GM19043 (cell line): ENCODE measurements around the gene EDC4.

Experiments
- ATAC-seq: cut with Tn5 transposase; IDR thresholded peaks from one replicate; pipeline ENCODE4 v1.9.1; 2021; ENCODE audit warnings: low read depth; ENCODE audit not compliant: unreplicated experiment

Gene EDC4

DNA sequence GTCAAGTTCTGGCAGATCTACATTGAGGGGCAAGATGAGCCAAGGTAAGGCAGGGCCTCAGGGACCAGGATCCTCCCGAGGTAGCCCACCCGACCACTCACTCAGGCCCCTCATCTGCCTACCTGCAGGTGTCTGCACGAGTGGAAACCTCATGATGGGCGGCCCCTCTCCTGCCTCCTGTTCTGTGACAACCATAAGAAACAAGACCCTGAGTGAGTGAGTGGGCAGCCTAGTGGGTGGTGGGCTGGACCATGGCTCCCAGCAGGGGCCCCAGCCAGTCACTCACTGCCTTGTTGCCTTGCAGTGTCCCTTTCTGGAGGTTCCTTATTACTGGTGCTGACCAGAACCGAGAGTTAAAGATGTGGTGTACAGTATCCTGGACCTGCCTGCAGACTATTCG lies 5.4 kb downstream of the EDC4 start:
- no peak for ATAC-seq

DNA sequence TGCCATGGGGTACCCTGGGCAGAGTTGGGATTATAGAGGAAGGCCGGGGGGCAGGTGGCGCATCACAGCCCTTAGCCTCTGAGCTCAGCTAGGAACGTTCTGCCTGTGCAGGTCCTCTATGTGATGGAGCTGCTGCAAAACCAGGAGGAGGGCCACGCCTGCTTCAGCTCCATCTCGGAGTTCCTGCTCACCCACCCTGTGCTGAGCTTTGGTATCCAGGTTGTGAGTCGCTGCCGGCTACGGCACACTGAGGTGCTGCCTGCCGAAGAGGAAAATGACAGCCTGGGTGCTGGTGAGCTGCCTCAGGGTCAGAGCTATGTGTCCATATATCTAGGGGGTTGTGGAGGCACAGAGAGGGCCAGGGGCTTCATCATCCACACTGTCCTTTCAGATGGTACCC lies 6.0 kb downstream of the EDC4 start:
- ATAC-seq, result no peak

DNA sequence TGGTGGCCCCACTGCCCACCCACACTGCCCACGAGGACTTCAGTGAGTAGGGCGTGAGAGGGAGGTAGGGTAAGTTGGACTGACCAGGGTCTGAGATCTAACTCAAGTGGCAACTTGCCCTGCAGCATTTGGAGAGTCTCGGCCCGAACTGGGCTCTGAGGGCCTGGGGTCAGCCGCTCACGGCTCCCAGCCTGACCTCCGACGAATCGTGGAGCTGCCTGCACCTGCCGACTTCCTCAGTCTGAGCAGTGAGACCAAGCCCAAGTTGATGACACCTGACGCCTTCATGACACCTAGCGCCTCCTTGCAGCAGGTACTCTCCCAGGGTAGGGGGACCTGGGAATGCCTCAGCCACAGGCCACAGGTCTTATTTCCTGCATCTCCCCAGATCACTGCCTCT lies 6.6 kb downstream of the EDC4 start:
- ATAC-seq, result no peak

DNA sequence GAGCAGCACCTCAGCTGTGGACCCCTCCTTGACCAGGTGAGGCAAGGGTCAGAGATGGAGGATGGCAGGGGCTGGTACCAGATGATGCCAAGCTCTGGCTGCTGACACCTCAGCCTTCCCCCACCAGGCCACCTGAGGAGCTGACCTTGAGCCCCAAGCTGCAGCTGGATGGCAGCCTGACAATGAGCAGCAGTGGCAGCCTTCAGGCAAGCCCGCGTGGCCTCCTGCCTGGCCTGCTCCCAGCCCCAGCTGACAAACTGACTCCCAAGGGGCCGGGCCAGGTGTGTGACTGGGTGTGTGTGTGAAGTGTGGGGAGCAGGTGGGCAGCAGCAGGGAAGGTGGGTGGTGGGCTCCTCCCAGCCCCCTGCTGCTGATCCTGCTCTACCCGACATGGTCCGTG lies 7.1 kb downstream of the EDC4 start:
- no peak for ATAC-seq

DNA sequence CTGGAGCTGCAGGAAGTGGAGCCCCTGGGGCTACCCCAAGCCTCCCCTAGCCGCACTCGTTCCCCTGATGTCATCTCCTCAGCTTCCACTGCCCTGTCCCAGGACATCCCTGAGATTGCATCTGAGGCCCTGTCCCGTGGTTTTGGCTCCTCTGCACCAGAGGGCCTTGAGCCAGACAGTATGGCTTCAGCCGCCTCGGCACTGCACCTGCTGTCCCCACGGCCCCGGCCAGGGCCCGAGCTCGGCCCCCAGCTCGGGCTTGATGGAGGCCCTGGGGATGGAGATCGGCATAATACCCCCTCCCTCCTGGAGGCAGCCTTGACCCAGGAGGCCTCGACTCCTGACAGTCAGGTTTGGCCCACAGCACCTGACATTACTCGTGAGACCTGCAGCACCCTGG lies 7.7 kb downstream of the EDC4 start:
- ATAC-seq, result no peak

DNA sequence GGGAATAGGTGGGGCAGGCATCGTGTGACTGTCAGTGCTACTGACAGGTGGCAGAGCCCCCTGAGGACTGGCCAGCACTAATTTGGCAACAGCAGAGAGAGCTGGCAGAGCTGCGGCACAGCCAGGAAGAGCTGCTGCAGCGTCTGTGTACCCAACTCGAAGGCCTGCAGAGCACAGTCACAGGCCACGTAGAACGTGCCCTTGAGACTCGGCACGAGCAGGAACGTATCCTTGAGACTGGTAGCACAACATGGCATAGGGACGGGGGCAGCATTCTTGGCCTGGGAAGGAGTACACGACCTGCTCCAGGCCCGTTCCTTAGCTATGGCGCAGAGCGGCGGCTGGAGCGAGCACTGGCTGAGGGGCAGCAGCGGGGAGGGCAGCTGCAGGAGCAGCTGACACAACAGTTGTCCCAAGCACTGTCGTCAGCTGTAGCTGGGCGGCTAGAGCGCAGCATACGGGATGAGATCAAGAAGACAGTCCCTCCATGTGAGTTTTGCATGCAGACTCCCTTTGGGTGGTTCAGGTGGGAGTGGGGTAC lies 8.8 kb downstream of the EDC4 start:
- no peak for ATAC-seq

DNA sequence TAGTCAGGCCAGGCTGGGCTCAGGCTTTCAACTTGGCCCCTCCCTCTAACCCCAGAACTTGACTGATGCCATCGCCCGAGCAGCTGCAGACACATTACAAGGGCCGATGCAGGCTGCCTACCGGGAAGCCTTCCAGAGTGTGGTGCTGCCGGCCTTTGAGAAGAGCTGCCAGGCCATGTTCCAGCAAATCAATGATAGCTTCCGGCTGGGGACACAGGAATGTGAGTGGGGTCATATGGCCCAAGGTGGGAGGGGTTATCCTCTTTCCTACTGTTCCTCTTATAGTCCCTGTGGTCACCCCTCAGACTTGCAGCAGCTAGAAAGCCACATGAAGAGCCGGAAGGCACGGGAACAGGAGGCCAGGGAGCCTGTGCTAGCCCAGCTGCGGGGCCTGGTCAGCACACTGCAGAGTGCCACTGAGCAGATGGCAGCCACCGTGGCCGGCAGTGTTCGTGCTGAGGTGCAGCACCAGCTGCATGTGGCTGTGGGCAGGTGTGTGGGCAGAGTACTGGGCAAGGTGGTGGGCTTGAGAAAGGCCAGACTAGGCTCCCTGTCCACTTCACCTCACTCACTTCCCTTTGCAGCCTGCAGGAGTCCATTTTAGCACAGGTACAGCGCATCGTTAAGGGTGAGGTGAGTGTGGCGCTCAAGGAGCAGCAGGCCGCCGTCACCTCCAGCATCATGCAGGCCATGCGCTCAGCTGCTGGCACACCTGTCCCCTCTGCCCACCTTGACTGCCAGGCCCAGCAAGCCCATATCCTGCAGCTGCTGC lies 9.7 kb downstream of the EDC4 start:
- no peak for ATAC-seq

DNA sequence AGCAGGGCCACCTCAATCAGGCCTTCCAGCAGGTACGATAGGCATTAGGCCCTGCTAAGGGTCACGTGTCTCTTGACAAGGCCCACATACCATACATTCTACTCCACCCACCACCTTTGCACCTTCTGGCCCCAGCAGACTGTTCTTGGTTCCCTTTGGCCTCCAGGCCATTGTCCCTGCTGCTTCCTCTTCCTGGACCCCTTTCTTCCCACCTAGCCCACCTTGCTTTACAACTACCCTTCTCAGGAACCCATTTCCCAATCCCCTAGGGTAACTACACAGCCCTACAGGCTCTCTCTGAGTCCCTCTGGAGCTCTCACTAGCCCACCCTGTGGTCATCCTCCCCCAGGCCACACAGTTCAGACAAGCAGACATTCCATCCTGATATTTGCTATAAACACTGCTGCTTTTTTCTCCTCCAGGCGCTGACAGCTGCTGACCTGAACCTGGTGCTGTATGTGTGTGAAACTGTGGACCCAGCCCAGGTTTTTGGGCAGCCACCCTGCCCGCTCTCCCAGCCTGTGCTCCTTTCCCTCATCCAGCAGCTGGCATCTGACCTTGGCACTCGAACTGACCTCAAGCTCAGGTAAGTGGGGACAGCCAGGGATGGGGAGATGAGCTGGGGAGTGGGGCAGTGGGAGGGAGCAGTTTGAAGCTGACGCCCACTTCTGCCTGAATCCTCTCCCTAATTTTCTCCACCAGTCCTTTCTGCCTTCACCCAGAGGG lies 10.5 kb downstream of the EDC4 start:
- no peak for ATAC-seq

DNA sequence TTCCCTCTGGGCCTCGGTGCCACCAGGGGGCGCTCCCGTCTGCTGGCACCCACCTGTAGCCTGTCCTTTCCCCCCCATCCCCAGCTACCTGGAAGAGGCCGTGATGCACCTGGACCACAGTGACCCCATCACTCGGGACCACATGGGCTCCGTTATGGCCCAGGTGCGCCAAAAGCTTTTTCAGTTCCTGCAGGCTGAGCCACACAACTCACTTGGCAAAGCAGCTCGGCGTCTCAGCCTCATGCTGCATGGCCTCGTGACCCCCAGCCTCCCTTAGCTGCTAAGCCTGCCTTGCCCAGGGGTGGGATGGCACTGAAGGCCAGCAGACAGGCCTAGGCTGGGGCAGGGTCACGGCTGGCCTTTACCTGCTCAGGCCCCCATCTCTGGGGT lies 11.0 kb downstream of the EDC4 start:
- ATAC-seq, result no peak

DNA sequence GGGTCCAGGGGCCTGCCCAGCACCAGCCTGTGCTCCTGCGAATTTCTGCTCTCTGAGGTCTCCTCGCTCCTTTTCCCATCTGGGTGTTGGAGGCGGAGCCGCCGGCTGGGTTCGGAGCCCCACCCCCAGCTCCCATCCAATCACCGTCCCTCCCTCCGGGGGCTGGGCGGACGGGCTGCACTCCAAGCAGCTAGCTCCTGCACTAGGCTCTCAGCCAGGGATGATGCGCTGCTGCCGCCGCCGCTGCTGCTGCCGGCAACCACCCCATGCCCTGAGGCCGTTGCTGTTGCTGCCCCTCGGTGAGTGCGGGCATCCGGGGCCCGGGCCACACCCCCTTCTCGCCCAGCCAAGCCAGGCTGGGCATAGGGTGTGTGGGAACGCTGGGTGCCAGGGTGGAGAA lies 11.8 kb downstream of the EDC4 start, which contains the start of gene NRN1L:
TSS of gene NRN1L (plus strand) at position 202 of the 400 bp plus-strand sequence. CDS start at position 221, 19 bp downstream.
- no peak for ATAC-seq

DNA sequence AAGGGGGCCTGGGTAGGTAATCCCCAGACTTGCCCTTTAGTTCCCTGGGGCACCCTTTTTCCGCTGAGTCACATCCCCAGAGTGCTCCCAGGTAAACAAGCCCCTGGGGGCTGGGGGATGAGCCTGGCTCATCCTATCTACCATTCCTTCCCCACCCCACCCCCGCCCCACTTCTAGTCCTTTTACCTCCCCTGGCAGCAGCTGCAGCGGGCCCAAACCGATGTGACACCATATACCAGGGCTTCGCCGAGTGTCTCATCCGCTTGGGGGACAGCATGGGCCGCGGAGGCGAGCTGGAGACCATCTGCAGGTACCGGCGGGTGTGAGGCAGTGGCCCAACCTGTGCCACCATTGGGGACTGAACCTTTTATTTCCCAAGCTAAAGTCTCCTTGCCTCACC lies 12.7 kb downstream of the EDC4 start:
- no peak for ATAC-seq

DNA sequence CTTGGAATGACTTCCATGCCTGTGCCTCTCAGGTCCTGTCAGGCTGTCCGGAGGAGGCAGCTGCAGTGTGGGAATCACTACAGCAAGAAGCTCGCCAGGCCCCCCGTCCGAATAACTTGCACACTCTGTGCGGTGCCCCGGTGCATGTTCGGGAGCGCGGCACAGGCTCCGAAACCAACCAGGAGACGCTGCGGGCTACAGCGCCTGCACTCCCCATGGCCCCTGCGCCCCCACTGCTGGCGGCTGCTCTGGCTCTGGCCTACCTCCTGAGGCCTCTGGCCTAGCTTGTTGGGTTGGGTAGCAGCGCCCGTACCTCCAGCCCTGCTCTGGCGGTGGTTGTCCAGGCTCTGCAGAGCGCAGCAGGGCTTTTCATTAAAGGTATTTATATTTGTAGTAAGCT lies 13.1 kb downstream of the EDC4 start:
- no peak for ATAC-seq

DNA sequence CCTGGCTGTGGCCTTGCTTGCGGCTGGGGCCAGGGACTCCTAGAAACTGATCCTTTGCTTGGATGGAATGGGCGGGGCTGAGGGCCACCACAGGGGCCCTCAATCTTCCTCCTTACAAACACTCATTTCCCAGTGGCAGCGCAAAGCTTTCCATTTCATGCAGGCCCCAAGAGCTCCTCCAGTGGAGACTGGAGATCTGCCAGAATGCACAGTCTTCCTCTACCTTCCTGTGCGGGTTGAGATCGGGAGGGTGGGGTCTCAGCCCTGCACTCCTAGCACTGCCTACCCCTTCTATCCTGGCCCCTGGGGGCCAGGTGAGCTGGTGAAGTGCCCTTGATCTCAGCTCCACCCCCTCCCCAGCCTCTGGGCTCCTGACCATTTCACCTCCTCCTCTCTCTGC lies 13.5 kb downstream of the EDC4 start:
- ATAC-seq, result no peak

DNA sequence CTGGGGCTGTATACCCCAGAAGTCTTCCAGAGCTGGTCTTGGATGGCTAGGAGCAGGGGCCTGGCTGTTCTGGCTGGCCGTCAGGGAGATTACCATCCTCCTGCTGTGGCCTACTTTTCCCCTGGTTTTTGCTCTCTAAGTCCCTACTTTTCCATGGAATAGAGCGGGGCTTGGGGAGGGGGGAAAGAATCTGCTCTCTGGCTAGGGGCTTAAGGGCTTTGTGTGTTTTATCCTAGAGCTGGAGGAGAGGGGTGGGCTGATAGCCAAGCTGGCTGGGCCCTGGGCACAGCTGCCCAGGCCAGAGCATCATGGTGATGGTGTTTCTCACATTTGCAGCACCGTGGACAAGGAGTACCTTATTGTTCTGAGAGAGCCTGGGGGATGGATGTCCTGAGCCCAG lies 15.5 kb downstream of the EDC4 start:
- ATAC-seq, result no peak

DNA sequence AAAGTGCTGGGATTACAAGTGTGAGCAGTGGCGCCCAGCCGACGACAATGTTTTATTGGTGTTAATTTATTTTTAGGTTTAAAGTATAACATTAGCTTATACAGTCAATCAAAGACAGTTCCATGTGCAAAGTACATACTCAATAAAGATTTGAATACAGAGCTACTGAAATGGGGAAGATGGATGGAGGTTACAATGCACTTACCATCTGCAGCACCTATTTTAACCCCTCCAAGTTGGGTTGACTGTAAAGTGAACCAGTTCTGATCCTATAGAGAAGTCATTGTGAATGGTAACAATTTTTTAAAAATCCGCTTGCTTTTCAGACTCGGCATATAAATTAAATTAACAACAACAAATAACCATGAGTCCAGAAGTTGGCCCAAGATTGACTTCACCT lies 19.5 kb downstream of the EDC4 start:
- ATAC-seq, result no peak

DNA sequence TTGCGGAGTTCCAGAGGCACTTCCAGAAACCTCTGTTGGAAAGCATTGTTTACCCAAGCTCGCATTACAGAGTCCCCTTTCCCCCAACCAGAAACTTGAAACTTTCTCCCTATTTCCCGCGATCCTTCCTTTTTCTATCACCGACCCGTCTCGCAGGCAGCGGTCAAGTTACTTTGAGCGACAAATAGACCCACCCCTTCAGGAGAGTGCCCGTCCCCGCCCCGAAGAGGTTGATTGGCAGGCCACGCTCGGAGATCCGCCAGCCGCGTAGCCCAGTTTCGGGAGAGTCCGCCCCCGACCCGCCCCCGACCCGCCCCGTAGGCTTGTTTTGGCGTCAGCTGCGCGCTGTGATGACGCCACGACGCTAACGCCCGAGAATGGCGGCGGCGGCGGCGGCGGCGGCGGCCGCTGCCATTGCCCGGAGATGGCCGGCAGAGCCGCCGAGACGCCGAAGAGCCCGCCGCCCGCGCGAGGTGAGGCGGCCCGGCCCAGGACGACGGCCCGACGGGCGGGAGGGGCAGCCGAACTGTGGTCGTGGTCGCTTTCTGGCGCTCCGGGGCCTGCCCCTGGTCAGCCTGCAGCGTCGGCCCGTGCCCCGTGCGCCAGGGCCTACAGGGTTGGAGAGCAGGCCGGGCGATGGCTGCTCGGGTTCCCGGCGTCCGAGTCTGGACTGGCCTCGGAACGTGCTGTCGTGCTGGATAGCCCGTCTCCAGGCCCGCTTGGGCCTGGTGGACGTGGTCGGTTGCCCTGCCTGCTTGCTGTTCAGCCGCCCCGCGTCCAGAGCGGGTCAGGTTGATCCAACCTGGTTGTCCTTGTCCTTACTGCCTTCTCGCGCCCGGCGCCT lies 20.3 kb downstream of the EDC4 start, which contains the start of gene PSKH1:
TSS of gene PSKH1 (plus strand) at position 356 of the 844 bp plus-strand sequence. CDS start 15,496 bp downstream, outside the sequence.
- ATAC-seq, result peak; percentile 96

DNA sequence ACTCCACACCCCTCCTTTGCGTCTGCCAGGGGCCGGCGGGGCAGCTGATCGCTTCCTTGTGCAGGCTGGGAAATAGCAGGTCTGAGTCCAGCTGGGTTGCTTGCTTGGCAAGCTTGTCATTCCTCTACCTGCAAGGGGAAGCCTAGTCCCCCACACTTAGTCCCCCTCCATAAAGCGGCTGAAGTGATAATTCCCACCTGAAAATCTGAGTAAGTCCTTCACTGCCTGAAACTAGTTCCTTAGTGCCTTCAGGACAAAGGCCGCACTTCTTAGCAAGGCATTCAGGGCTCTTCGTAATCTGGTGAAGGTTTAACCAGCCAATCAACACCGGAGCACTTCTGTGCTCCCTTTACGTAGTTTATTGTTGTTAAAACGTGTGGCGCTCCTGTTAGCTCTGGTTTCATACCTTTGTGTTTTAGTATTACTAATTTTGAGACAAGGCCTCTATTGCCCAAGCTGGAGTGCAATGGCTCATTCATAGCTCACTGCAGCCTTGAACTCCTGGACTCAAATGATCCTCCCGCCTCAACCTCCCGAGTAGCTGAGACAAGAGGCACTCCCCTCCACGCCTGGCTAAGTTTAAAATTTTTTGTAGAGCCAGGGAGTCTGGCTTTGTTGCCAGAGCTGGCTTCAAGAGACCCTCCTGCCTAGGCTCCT lies 21.0 kb downstream of the EDC4 start:
- no peak for ATAC-seq

DNA sequence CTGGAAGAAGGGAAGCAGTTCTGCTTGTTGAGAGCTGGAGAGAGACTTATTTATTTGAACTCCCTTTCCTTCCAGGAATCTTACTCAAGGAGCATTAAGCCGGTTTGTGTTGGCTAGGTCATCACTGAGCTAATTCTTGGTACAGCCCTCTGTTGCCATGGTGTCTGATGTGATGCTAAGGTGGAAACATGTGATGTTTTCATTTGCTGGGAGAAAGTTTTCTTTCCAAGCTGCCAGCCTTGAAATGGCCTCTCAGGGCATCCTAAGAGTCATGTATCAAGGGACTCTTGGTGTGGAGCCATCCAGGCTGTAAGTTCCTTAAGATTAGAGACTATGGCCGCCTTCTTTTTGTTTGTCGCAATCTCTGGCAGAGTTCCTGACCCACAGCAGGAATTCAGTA lies 24.4 kb downstream of the EDC4 start:
- no peak for ATAC-seq

DNA sequence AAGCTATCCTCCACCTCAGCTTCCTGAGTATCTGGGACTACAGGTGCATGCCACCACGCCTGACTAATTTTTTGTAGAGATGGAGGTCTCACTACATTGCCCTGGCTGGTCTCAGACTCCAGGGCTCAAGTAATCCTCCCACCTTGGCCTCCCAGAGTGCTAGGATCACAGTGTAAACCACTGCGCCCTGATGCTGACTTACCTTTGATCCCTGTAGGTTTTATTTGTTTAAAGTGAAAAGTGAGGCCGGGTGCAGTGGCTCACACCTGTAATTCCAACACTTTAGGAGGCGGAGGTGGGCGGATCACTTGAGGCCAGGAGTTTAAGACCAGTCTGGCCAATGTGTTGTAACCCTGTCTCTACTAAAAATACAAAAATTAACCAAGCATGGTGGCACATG lies 28.9 kb downstream of the EDC4 start:
- no peak for ATAC-seq

DNA sequence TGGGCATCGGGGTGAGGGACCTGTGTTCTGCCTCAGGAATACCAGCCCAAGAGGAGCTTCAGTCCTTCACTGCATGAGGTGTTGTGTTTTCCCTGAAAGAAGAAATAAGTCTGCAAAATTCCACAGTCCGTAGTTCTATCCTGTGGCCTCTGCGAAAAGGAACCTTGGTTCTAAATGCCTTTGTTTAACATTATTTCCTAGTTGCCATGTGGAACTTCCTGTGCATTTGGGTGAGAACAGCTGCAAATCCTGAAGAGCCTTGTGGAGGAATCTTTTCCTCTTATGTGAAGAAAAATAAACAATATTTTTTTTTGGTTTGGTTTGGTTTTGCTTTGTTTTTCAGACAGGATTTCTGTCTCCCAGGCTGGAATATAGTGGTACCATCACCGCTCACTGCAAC lies 30.0 kb downstream of the EDC4 start:
- ATAC-seq, result no peak
